ENCODE data around the gene OPRM1.

The OPRM1 gene

DNA sequence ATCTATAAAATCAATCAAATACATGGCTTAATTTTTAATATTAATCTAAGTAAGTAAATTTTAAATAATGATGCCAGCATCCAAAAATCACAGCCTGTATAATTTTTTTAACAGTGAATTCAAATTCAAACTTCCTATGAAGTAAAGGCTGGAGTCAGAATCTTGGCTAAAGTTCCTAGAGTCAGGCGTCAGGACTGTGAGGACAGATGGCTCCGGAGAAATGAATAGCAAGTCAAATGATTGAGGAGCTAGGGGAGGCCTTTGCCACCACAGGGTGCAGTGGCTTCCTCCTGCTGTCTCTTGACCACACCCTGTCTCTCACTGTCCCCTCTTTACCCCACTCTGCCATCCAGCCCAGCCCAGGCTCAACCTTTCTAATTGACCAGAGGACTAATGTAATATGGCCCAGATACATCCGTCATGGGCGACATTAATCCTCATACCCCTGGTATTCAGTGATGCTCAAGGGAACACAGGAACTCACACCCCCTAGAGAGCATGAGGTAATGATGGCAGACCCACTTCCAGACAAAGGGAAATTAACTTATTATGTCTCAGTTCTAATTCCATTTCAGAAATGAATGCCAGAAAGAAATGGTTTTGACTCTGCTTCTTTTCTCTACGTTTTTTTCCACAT is 53.4 kb downstream of the OPRM1 start:
- TF ChIP-seq SIN3A (IDR thresholded peaks at IDR 0.05; ENCODE audit: borderline replicate concordance, insufficient read depth, low read length) (no peak), TAF1 (IDR thresholded peaks at IDR 0.05; ENCODE audit: borderline replicate concordance, insufficient read depth, low read length) (no peak), FOXP2 (optimal IDR thresholded peaks at IDR 0.05; ENCODE audit: borderline replicate concordance, extremely low read depth, extremely low read length, insufficient read depth) (no peak), POLR2AphosphoS5 (IDR thresholded peaks at IDR 0.05; ENCODE audit: low read depth, low read length) (no peak)
- TF ChIP-seq, protein P1, sequence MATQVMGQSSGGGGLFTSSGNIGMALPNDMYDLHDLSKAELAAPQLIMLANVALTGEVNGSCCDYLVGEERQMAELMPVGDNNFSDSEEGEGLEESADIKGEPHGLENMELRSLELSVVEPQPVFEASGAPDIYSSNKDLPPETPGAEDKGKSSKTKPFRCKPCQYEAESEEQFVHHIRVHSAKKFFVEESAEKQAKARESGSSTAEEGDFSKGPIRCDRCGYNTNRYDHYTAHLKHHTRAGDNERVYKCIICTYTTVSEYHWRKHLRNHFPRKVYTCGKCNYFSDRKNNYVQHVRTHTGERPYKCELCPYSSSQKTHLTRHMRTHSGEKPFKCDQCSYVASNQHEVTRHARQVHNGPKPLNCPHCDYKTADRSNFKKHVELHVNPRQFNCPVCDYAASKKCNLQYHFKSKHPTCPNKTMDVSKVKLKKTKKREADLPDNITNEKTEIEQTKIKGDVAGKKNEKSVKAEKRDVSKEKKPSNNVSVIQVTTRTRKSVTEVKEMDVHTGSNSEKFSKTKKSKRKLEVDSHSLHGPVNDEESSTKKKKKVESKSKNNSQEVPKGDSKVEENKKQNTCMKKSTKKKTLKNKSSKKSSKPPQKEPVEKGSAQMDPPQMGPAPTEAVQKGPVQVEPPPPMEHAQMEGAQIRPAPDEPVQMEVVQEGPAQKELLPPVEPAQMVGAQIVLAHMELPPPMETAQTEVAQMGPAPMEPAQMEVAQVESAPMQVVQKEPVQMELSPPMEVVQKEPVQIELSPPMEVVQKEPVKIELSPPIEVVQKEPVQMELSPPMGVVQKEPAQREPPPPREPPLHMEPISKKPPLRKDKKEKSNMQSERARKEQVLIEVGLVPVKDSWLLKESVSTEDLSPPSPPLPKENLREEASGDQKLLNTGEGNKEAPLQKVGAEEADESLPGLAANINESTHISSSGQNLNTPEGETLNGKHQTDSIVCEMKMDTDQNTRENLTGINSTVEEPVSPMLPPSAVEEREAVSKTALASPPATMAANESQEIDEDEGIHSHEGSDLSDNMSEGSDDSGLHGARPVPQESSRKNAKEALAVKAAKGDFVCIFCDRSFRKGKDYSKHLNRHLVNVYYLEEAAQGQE (IDR thresholded peaks at IDR 0.05; ENCODE audit: insufficient read depth in 1 of 2, low read depth in 2 of 2, low read length in 2 of 2) = no peak

- TF ChIP-seq, protein P1 (IDR thresholded peaks at IDR 0.05; ENCODE audit: insufficient read depth in 1 of 2, low read depth in 2 of 2, low read length in 2 of 2) = no peak
- TF ChIP-seq POLR2AphosphoS5 (IDR thresholded peaks at IDR 0.05; ENCODE audit: low read depth, low read length) = no peak
Measured at GRCh38 chr6:154093231-154094044, 54.4 kb downstream of the OPRM1 start.

DNA sequence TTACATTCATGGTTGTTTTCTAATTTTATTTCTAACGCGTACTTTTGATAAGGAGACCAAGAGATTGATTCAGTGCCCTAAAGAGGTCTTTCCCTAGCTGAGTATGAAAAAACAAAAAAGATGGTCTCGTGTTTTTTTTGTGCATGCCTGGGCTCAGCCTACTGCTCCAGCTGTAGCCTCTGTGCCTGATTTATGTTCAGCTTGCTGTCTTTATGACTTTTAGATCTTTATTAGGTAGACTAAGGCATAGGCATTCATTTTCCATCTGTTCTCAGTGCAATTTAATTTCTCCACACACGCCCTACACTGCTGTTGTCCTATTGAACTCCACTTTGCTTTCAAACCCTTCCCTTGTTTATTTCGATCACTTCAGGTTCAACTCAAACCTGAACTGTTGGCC is 56.5 kb downstream of the OPRM1 start:
- TF ChIP-seq SIN3A (IDR thresholded peaks at IDR 0.05; ENCODE audit: borderline replicate concordance, insufficient read depth, low read length) (no peak), FOXP2 (optimal IDR thresholded peaks at IDR 0.05; ENCODE audit: borderline replicate concordance, extremely low read depth, extremely low read length, insufficient read depth) (no peak), TAF1 (IDR thresholded peaks at IDR 0.05; ENCODE audit: borderline replicate concordance, insufficient read depth, low read length) (no peak), POLR2AphosphoS5 (IDR thresholded peaks at IDR 0.05; ENCODE audit: low read depth, low read length) (no peak)
- TF ChIP-seq, protein P1 (IDR thresholded peaks at IDR 0.05; ENCODE audit: insufficient read depth in 1 of 2, low read depth in 2 of 2, low read length in 2 of 2) = no peak

DNA sequence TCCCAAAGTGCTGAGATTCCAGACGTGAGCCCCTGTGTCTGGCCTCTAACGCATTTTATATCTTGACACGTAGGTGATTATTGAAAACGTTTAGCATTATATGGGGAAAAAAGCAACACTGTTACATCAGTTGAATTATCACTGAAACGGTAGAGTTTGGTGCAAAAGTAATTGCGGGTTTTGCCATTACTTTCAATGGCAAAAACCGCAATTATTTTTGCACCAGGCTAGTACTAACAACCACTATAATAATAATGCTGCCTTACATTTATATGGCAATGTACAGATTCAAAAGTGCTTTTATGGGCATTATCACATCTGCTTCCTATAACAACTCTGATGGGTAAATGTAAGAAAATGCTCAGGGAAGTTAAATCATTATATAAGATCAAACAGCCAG is 57.3 kb downstream of the OPRM1 start:
- TF ChIP-seq SIN3A (IDR thresholded peaks at IDR 0.05; ENCODE audit: borderline replicate concordance, insufficient read depth, low read length) (no peak), TAF1 (IDR thresholded peaks at IDR 0.05; ENCODE audit: borderline replicate concordance, insufficient read depth, low read length) (no peak), FOXP2 (optimal IDR thresholded peaks at IDR 0.05; ENCODE audit: borderline replicate concordance, extremely low read depth, extremely low read length, insufficient read depth) (no peak), POLR2AphosphoS5 (IDR thresholded peaks at IDR 0.05; ENCODE audit: low read depth, low read length) (no peak)
- TF ChIP-seq, protein P1 (IDR thresholded peaks at IDR 0.05; ENCODE audit: insufficient read depth in 1 of 2, low read depth in 2 of 2, low read length in 2 of 2) = no peak
